Renal cortical epithelial cell (primary cell): Measurements from ENCODE around the gene GCLM. TPM values are rescaled to one million over a fixed set of nuclear protein-coding genes. Genes with fewer than 3 reads are reported as not detected.

Experiments used
- DNase-seq: peaks from one replicate; pipeline ENCODE4 v3.0.0-alpha.2; 2011; ENCODE audit warnings: low read depth
- total RNA-seq: library from RNA; depleted of rRNA; stranded (reverse); fragments of >200 nt; gene quantifications from 2 replicates; pipeline ENCODE4 v1.2.3, GENCODE V29; 2014

GCLM gene
- total RNA-seq, 1 donor from 2014 or later: 31.3 TPM

DNA sequence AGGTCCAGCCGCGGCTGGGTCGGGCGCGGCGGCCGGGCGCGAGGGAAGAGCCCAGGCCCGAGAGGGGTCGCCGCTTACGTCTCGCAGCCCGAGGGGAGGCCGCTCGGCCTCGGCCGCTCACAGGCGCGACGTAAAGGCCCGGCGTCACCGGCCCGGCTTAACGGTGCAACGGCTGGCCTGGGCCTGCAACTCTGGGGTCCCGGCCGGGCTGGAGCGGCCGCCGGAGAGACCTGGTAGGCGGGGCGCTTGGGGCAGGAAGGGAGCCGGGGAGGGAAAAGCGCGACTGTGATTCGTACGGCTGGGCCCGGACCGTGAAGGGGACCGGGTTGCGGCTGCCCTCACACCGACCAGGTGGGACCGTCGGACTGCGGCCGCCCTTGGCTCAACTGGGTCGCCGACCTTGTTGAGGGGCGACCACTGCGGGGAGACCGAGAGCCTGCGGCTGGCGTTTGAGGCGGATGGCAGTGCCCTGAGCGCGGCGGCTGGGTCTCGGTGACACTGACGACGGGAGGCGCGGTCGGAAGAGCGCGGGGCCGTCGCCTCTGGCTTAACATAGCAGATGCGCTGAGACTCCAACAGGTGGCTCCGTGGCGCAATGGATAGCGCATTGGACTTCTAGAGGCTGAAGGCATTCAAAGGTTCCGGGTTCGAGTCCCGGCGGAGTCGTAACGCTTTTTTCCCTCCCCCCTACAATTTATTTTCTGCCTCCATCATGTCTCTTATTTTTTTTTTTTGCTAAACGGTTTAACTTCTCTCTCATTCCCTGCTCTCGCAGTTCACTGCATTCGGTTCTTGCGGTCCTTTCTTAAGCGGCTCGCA lies 62.0 kb downstream of the GCLM start:
- peak; percentile 81 for DNase-seq

DNA sequence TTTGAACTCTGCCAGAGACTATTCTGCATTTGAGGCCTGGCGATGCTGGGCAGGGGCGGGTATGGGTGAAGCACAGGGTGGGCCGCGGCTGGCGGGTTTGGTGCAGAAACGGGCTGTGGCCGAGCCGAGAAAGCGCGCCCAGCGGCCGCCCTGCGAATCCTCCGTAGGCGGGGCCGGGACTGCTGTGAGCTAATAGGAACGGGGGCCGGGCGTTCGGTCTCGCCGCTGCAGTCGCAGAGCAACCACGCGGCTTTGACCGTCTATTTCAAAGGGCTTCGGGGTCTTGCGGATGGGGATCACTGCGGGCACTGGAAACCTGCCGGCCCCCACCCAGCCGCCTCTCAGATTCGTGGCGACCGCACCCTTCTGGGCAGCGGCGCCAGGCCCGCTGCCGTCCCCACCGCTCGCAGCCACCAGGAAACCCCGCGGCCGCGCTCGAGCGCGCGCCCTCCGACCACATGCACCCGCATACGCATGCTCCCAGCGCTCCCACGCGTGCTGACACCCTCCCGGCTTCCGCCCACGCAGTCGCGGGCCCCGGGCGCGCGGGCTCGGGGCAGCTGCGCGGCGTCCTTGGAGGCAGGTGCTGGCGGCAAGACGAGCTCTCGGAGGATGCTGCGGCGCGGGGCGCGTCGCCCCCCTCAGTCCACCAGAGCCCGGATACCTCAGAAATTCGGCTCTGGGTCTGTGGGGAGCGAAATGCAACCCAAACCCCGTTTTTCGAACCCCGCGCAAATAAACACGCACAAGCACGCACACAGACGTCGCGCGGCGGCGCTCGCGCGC lies 62.8 kb downstream of the GCLM start:
- peak; percentile 49 for DNase-seq

GRCh38 chr1:93845538-93846205 lies 63.6 kb downstream of the GCLM start:
- peak; percentile 83 for DNase-seq

DNA sequence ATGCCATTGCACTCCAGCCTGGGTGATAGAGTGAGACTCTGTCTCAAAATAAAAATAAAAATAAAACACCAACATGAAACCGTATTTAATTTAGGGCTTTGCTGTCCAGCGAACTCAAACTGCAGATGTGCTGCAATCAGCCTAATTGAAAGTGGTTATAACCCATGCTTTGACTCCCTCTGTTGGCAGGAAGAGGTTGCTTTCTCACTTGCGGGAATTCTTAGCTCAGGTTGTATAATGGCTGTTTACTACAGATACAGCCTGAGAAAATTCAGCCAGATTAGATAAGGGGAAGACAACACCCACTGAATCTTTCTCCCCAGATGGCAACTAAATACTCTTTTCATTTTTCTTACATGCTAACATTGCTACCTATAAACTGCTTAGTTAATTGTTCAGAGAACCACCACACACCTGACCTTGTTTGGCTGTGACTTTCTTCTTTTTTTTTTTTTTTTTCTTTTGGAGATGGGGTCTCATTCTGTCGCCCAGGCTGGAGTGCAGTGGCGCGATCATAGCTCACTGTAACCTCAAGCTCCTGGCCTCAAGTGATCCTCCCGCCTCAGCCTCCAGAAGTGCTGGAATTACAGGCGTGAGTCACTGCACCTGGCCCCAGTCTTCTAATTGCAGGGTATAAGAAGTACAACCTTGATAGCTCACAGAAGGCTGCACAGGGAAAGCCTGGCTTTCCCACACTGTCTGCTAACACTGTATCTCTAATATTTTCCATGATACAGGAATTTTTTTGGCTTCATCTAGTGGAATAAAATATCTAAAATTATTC lies 64.8 kb downstream of the GCLM start:
- DNase-seq: peak; percentile 84

- no peak for DNase-seq
Measured at GRCh38 chr1:93842750-93843500, 66.3 kb downstream of the GCLM start.

GRCh38 chr1:93841771-93842170 lies 67.5 kb downstream of the GCLM start:
- DNase-seq: no peak

- DNase-seq: no peak
Measured at GRCh38 chr1:93840956-93841482, 68.2 kb downstream of the GCLM start.

- DNase-seq: no peak
Measured at GRCh38 chr1:93839753-93840152, 69.5 kb downstream of the GCLM start.

- DNase-seq: peak; percentile 81
Measured at GRCh38 chr1:93839307-93839706, 69.9 kb downstream of the GCLM start.

DNA sequence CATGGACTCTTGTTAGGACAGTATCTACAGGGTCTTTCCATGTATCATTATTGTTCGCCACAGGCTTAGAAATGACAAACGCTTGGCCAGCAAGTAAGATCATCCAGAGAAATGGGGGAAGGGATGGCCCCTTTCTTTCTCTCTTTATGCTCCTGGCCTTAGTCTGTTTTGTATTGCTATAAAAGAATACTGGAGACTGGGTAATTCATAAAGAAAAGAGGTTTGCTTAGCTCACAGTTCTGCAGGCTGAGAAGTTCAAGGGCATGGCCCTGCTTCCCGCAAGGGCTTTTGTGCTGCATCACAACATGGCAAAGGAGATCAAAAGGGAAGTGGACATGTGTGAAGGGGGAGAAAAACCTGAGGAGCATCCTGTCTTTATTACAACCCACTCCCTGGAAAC lies 71.3 kb downstream of the GCLM start:
- DNase-seq: no peak

Other genes starting within 250 kb of the GCLM start
- 41.0 and 75.9 TPM in 2 replicates for gene BCAR3, start 227.6 kb downstream of the GCLM start, total RNA-seq
- 48.6 and 51.7 TPM in 2 replicates for gene DNTTIP2, start 30.2 kb downstream of the GCLM start, total RNA-seq
- 0.52 and 1.3 TPM in 2 replicates for gene ABCA4, start 211.7 kb upstream of the GCLM start, total RNA-seq